OCI-LY1 (cell line): Measurements from ENCODE around the gene RASAL2.

Experiments used
- CTCF ChIP-seq: fragments of 200-600 bp; sonication (generic), shearing (Covaris generic); IDR thresholded peaks from 2 replicates; pipeline ENCODE4 v1.5.1; 2017; ENCODE audit warnings: mild to moderate bottlenecking, antibody characterized with exemption, low read length, moderate library complexity, mixed read lengths
- EZH2 ChIP-seq: fragments of 200-600 bp; sonication (generic), shearing (Covaris generic); IDR thresholded peaks from 2 replicates; pipeline ENCODE4 v1.8.0; 2017; ENCODE audit warnings: borderline replicate concordance, mixed run types, mild to moderate bottlenecking, antibody characterized with exemption, low read length, moderate library complexity, mixed read lengths

- TF ChIP-seq CTCF (no peak), EZH2 (no peak)
Observed at GRCh38 chr1:178399177-178399728, 305.3 kb downstream of the RASAL2 start.
